IMR-90 (cell line): ENCODE results near the gene MYOCD. TPM values are rescaled to one million over a fixed set of nuclear protein-coding genes. Genes with fewer than 3 reads are reported as not detected.
A peak's percentile ranks its signal among the peaks of the same experiment; 100 is the strongest.

Source experiments
- ATAC-seq: fragments of 200-7000 bp; cut with Tn5 transposase; 2 replicates; pipeline ENCODE4 v1.9.1; 2020; ENCODE audit warnings: low read depth, mild to moderate bottlenecking, moderate library complexity
- BruUV-seq: library from RNA; stranded (reverse); fragments of 400-500 nt; replicated peaks from 2 replicates; lab custom pipeline; 2021; lab: Mats Ljungman, UMichigan
- CTCF ChIA-PET: fragments of 300-600 bp; formaldehyde crosslinking; extraction: SDS; loops from one replicate; lab custom pipeline; 2021; ENCODE audit warnings: antibody characterized with exemption; lab: Yijun Ruan, JAX
- POLR2A ChIA-PET: fragments of 300-600 bp; sonication (Branson Sonifier 250); formaldehyde crosslinking; loops from one replicate; lab custom pipeline; 2022; ENCODE audit warnings: antibody characterized with exemption; ENCODE audit not compliant: unreplicated experiment; lab: Charles Lee
- DNase-seq: peaks from one replicate; pipeline ENCODE4 v3.0.0; 2013
- H2AFZ ChIP-seq: replicated peaks from 2 replicates; pipeline ENCODE3; 2013; ENCODE audit warnings: low read length, mild to moderate bottlenecking; ENCODE audit not compliant: poor library complexity
- H2AK5ac ChIP-seq: 2 replicates; pipeline ENCODE4 v1.6.1; 2013; ENCODE audit warnings: low read depth, low read length, inconsistent platforms
- H2AK9ac ChIP-seq: replicated peaks from 2 replicates; pipeline ENCODE3; 2013; ENCODE audit warnings: mild to moderate bottlenecking, low read depth, low read length, moderate library complexity; ENCODE audit not compliant: poor library complexity
- H2BK120ac ChIP-seq: 2 replicates; pipeline ENCODE4 v1.6.1; 2013; ENCODE audit warnings: low read depth, low read length, inconsistent platforms
- H2BK15ac ChIP-seq: 3 replicates; pipeline ENCODE4 v1.6.1; 2013; ENCODE audit warnings: low read depth, low read length, inconsistent platforms
- H2BK20ac ChIP-seq: 2 replicates; pipeline ENCODE4 v1.6.1; 2013; ENCODE audit warnings: low read depth, mild to moderate bottlenecking, inconsistent platforms, low read length, moderate library complexity
- H2BK5ac ChIP-seq: 2 replicates; pipeline ENCODE4 v1.6.1; 2013; ENCODE audit warnings: mild to moderate bottlenecking, low read depth, low read length, inconsistent platforms; ENCODE audit not compliant: poor library complexity, severe bottlenecking
- H3K14ac ChIP-seq: replicated peaks from 2 replicates; pipeline ENCODE4 v1.6.1; 2013; ENCODE audit warnings: low read depth, low read length, inconsistent platforms
- H3K18ac ChIP-seq: 2 replicates; pipeline ENCODE4 v1.6.1; 2013; ENCODE audit warnings: low read depth, low read length, control low read depth
- H3K23ac ChIP-seq: 2 replicates; pipeline ENCODE4 v1.6.1; 2013; ENCODE audit warnings: low read depth, low read length, inconsistent platforms
- H3K27ac ChIP-seq: 2 replicates; pipeline ENCODE4 v1.5.1; 2013; ENCODE audit warnings: mild to moderate bottlenecking, control low read depth, low read length; ENCODE audit not compliant: insufficient read depth
- H3K27me3 ChIP-seq: 2 replicates; pipeline ENCODE4 v1.6.1; 2013; ENCODE audit warnings: low read length; ENCODE audit not compliant: control insufficient read depth, insufficient read depth
- H3K36me3 ChIP-seq: 2 replicates; pipeline ENCODE4 v1.6.1; 2013; ENCODE audit warnings: low read length, mixed read lengths; ENCODE audit not compliant: control insufficient read depth, insufficient read depth
- H3K4ac ChIP-seq: 2 replicates; pipeline ENCODE4 v1.6.1; 2013; ENCODE audit warnings: low read depth, low read length, inconsistent platforms
- H3K4me1 ChIP-seq: 2 replicates; pipeline ENCODE4 v1.6.1; 2013; ENCODE audit warnings: low read length, mixed read lengths; ENCODE audit not compliant: control insufficient read depth, insufficient read depth
- H3K4me2 ChIP-seq: 2 replicates; pipeline ENCODE4 v1.6.1; 2013; ENCODE audit warnings: low read depth, mild to moderate bottlenecking, control low read depth, low read length, moderate library complexity
- H3K4me3 ChIP-seq: 2 replicates; pipeline ENCODE4 v1.5.1; 2013; ENCODE audit warnings: low read depth, mild to moderate bottlenecking, control low read depth, low read length, moderate library complexity; ENCODE audit not compliant: insufficient read depth
- H3K56ac ChIP-seq: 2 replicates; pipeline ENCODE4 v1.6.1; 2013; ENCODE audit warnings: low read length, inconsistent platforms; ENCODE audit not compliant: insufficient read depth; ENCODE audit errors: extremely low read depth
- H3K79me1 ChIP-seq, 2 experiments: 2 replicates each; pipeline ENCODE4 v1.6.1; 2013; ENCODE audit warnings: low read length in 2 of 2, inconsistent platforms in 1 of 2, low read depth in 1 of 2
- H3K9ac ChIP-seq: 2 replicates; pipeline ENCODE4 v1.6.1; 2013; ENCODE audit warnings: low read depth, low read length, control low read depth
- H3K9me1 ChIP-seq: 2 replicates; pipeline ENCODE4 v1.6.1; 2013; ENCODE audit warnings: low read length, inconsistent platforms; ENCODE audit not compliant: insufficient read depth
- H3K9me3 ChIP-seq: 2 replicates; pipeline ENCODE4 v1.6.1; 2013; ENCODE audit warnings: low read length; ENCODE audit not compliant: control insufficient read depth, insufficient read depth
- H4K20me1 ChIP-seq: 2 replicates; pipeline ENCODE4 v1.6.1; 2013; ENCODE audit warnings: low read length, inconsistent platforms; ENCODE audit not compliant: insufficient read depth
- H4K5ac ChIP-seq: 2 replicates; pipeline ENCODE4 v1.6.1; 2013; ENCODE audit warnings: mild to moderate bottlenecking, low read depth, low read length, control low read depth
- H4K8ac ChIP-seq, 2 experiments: 2 replicates each; pipeline ENCODE4 v1.6.1; 2013; ENCODE audit warnings: low read depth in 2 of 2, low read length in 2 of 2, control low read depth in 1 of 2, inconsistent platforms in 1 of 2
- H4K91ac ChIP-seq: 2 replicates; pipeline ENCODE4 v1.6.1; 2013; ENCODE audit warnings: low read depth, low read length, inconsistent platforms; ENCODE audit not compliant: insufficient read depth
- CEBPB ChIP-seq: IDR thresholded peaks from 2 replicates; pipeline ENCODE4 v1.6.1; 2012; ENCODE audit warnings: low read depth, low read length, improper control_type of control experiment
- MAFK ChIP-seq: IDR thresholded peaks from 2 replicates; pipeline ENCODE4 v1.6.1; 2012; ENCODE audit warnings: low read depth, low read length, improper control_type of control experiment
- POLR2A ChIP-seq: IDR thresholded peaks from 2 replicates; pipeline ENCODE4 v1.6.1; 2012; ENCODE audit warnings: mild to moderate bottlenecking, low read depth, low read length
- WGBS, 2 experiments: methylation state at CpG; one replicate each; pipeline versions ENCODE4 v1.1.5 to v1.1.7; 2013; ENCODE audit warnings: missing lambda C conversion rate in 2 of 2; ENCODE audit not compliant: insufficient read length in 1 of 2; ENCODE audit errors: extremely low coverage in 2 of 2; 5-methylcytosine and 5-hydroxymethylcytosine counted together
- dilution Hi-C: fragments of 300-500 bp; cut with HindIII; formaldehyde crosslinking; loops from one replicate; pipeline ENCODE4 v1.14.3; 2018; ENCODE audit warnings: low sequenced_read_pairs; ENCODE audit not compliant: unreplicated experiment
- in situ Hi-C: fragments of 300-500 bp; cut with MboI; formaldehyde crosslinking; loops from 3 replicates; pipeline ENCODE4 v1.14.3; 2019; ENCODE audit warnings: low sequenced_read_pairs, inconsistent platforms, mixed read lengths
- intact Hi-C: fragments of 100-400 bp; cut with micrococcal nuclease; formaldehyde crosslinking; loops from 2 replicates; pipeline ENCODE4 v1.10.0; 2022
- polyA plus RNA-seq, 3 experiments: library from polyadenylated mRNA; depleted of rRNA; stranded (reverse); fragments of >200 nt; gene quantifications; 2 replicates each; pipeline ENCODE4 v1.2.3, GENCODE V29; 2012; ENCODE audit warnings: low replicate concordance in 1 of 3
- total RNA-seq: library from RNA; depleted of rRNA; stranded (reverse); fragments of >200 nt; gene quantifications from 2 replicates; pipeline ENCODE4 v1.2.3, GENCODE V29; 2012

MYOCD gene
- total and polyA plus RNA-seq, 2 of the 4 experiments (the other 2 are of a cell fraction) = 10.6 to 20.1 TPM

DNA sequence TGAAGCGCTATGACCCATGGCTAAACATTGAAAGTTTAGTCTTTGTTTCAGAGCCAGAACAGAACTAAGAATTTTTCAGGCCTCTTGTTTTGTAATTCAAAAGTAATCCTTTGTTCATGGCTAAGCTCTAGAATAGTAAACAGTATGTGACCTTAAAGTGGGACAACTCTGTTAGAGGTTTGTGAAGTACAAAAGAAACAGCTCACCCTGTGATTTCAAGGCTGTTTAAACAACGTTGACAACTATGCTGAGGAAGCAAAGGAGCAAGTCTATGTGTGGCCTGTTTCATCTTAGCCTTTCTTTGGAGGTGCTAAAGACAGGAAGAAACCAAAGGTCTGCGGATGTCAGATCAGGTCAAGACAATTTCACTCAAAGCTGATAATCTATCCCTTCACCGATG is 40.4 kb downstream of the MYOCD start:
- peak overlapping the region; percentile 63; the same call in 1 of the 2 replicates for H3K23ac ChIP-seq
- BruUV-seq = no TSS peak
- CTCF ChIA-PET = interaction anchor here (0.5 to 1.5 kb wide), 2 partner anchors 12 to 798 kb away, joined by 3 read pairs; no protein-coding TSS in a partner anchor
- H2BK20ac ChIP-seq = peak overlapping the region; percentile 32; the same call in 1 of the 2 replicates
- H2BK15ac ChIP-seq = no peak overlapping the region
- dilution Hi-C loops (no loop called here), intact Hi-C loops (no loop called here), in situ Hi-C loops (no loop called here)
- H4K8ac ChIP-seq = no peak overlapping the region; a peak in 2 of 4 replicates
- H3K27ac ChIP-seq = no peak overlapping the region
- no peak overlapping the region for H2BK120ac ChIP-seq
- H3K4me1 ChIP-seq = peaks cover 4% of the 10 kb centered on the region; the same call in 1 of the 2 replicates
- H3K9me1 ChIP-seq = peaks cover 7% of the 10 kb centered on the region; the same call in 1 of the 2 replicates
- peak; percentile 29 for ATAC-seq
- no peak overlapping the region for H3K9ac ChIP-seq
- no peak overlapping the region for H3K4me3 ChIP-seq
- no peak for TF ChIP-seq CEBPB
- TF ChIP-seq MAFK = no peak
- TF ChIP-seq POLR2A = no peak
- no peak overlapping the region for H2AFZ ChIP-seq
- 38% methylated on average over 3 of the region's 4 CpGs; no CpG with 5 or more reads in 1 of the 2 experiments for WGBS, 2 experiments
- H4K91ac ChIP-seq = no peak overlapping the region
- no peak overlapping the region for H2AK9ac ChIP-seq
- no peaks in the 10 kb centered on the region for H4K20me1 ChIP-seq
- H3K56ac ChIP-seq = no peak overlapping the region
- peak overlapping the region; percentile 41; the same call in 1 of the 2 replicates for H3K14ac ChIP-seq
- H3K18ac ChIP-seq = peak overlapping the region; percentile 24; the same call in 1 of the 2 replicates
- no peaks in the 10 kb centered on the region for H3K27me3 ChIP-seq
- DNase-seq = no peak
- peak overlapping the region; percentile 53 for H4K5ac ChIP-seq
- H3K4me2 ChIP-seq = peak overlapping the region; percentile 36
- no peak overlapping the region for H2BK5ac ChIP-seq
- H3K9me3 ChIP-seq = no peaks in the 10 kb centered on the region
- peaks cover 13% of the 10 kb centered on the region in 2 experiments for H3K79me1 ChIP-seq
- no peak overlapping the region for H2AK5ac ChIP-seq
- POLR2A ChIA-PET = no interaction called here
- H3K4ac ChIP-seq = no peak overlapping the region
- peaks cover 4% of the 10 kb centered on the region for H3K36me3 ChIP-seq
